Fibroblast of lung (primary cell): ENCODE measurements around the gene NMNAT2. TPM values are rescaled to one million over a fixed set of nuclear protein-coding genes. Genes with fewer than 3 reads are reported as not detected.

Source experiments
- DNase-seq, 2 donors: peaks; one replicate each; pipeline versions ENCODE4 v3.0.0 to v3.0.0-alpha.2; 2010; ENCODE audit warnings: low read depth in 2 of 2
- H2AFZ ChIP-seq: 2 replicates; pipeline ENCODE4 v1.5.1; 2012; ENCODE audit warnings: low read length, control low read depth, inconsistent platforms
- H3K27ac ChIP-seq: 2 replicates; pipeline ENCODE4 v1.5.1; 2011; ENCODE audit warnings: low read length, control low read depth; ENCODE audit not compliant: insufficient read depth
- H3K27me3 ChIP-seq: 2 replicates; pipeline ENCODE4 v1.5.1; 2011; ENCODE audit warnings: mild to moderate bottlenecking, low read length; ENCODE audit not compliant: control insufficient read depth, insufficient read depth
- H3K36me3 ChIP-seq: 2 replicates; pipeline ENCODE4 v1.5.1; 2011; ENCODE audit warnings: low read length; ENCODE audit not compliant: control insufficient read depth, insufficient read depth
- H3K4me1 ChIP-seq: 2 replicates; pipeline ENCODE4 v1.5.1; 2011; ENCODE audit warnings: low read length; ENCODE audit not compliant: control insufficient read depth, insufficient read depth; ENCODE audit errors: extremely low read depth
- H3K4me2 ChIP-seq: 2 replicates; pipeline ENCODE4 v1.5.1; 2011; ENCODE audit warnings: low read length, control low read depth; ENCODE audit not compliant: insufficient read depth; ENCODE audit errors: extremely low read depth
- H3K4me3 ChIP-seq, 4 experiments: fragments of 200-600 bp in 1 of 4; sonication (generic) in 1 of 4; replicated peaks in 1 of 4; 2 replicates each; pipeline ENCODE4 v1.5.1; 2011 to 2016; ENCODE audit warnings: low read length in 4 of 4, low read depth in 3 of 4, mild to moderate bottlenecking in 3 of 4, control low read depth in 2 of 4, inconsistent platforms in 1 of 4, mixed read lengths in 1 of 4; ENCODE audit not compliant: insufficient read depth in 1 of 4; ENCODE audit errors: control extremely low read depth in 1 of 4
- H3K79me2 ChIP-seq: 2 replicates; pipeline ENCODE4 v1.5.1; 2012; ENCODE audit warnings: mild to moderate bottlenecking, low read length, inconsistent platforms; ENCODE audit not compliant: control insufficient read depth, insufficient read depth
- H3K9ac ChIP-seq: 2 replicates; pipeline ENCODE4 v1.5.1; 2011; ENCODE audit warnings: mild to moderate bottlenecking, low read length, control low read depth; ENCODE audit not compliant: insufficient read depth
- H3K9me3 ChIP-seq: 2 replicates; pipeline ENCODE4 v1.5.1; 2012; ENCODE audit warnings: low read depth, low read length; ENCODE audit not compliant: control insufficient read depth, insufficient read depth
- H4K20me1 ChIP-seq: 2 replicates; pipeline ENCODE4 v1.5.1; 2011; ENCODE audit warnings: low read length; ENCODE audit not compliant: control insufficient read depth, insufficient read depth; ENCODE audit errors: extremely low read depth
- EZH2 ChIP-seq: IDR thresholded peaks from 2 replicates; pipeline ENCODE4 v1.5.1; 2012; ENCODE audit warnings: low read length, control low read depth, mild to moderate bottlenecking; ENCODE audit errors: missing control alignments
- polyA plus RNA-seq, 2 donors: library from polyadenylated mRNA; depleted of rRNA in 1 of 2; stranded (reverse) in 1 of 2; unstranded in 1 of 2; fragments of >200 nt; gene quantifications; 2 replicates each; pipeline ENCODE4 v1.2.1, GENCODE V29; 2011 to 2012; ENCODE audit warnings: missing spikeins in 1 of 2
- total RNA-seq: library from RNA; depleted of rRNA; stranded (reverse); fragments of >200 nt; gene quantifications from 2 replicates; pipeline ENCODE4 v1.2.1, GENCODE V29; 2014
- TF ChIP-seq, protein P1 (sequence below), 2 donors: IDR thresholded peaks in 1 of 2; conservative IDR thresholded peaks in 1 of 2; 1 replicate in 1 of 2; 2 replicates in 1 of 2; pipeline ENCODE4 v1.5.1; 2011 to 2012; ENCODE audit warnings: low read length in 2 of 2, control low read depth in 1 of 2, inconsistent platforms in 1 of 2, low read depth in 1 of 2, mild to moderate bottlenecking in 1 of 2

Gene NMNAT2
- total and polyA plus RNA-seq, 2 donors (not counting 1 experiment from before 2014, with no cell fraction given): under 0.01 to 0.61 TPM

DNA sequence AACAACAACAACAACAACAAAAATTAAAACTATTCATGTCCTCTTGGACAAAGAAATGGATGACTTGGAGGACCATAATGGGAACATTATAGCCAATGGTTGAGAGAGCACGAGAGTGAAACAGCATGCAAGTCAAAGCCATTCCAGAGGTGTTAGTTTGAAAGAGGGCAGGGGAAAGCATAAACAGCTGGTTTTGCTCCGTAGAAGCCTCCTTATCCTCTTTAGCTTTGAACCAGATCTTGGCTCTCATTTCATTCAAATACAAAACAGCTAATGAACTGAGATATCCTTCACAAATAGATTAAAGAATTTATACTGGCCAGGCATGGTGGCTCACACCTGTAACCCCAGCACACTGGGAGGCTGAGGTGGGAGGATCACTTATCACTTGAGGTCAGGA lies 45.4 kb upstream of the NMNAT2 start:
- no peak for TF ChIP-seq EZH2
- TF ChIP-seq, protein P1, sequence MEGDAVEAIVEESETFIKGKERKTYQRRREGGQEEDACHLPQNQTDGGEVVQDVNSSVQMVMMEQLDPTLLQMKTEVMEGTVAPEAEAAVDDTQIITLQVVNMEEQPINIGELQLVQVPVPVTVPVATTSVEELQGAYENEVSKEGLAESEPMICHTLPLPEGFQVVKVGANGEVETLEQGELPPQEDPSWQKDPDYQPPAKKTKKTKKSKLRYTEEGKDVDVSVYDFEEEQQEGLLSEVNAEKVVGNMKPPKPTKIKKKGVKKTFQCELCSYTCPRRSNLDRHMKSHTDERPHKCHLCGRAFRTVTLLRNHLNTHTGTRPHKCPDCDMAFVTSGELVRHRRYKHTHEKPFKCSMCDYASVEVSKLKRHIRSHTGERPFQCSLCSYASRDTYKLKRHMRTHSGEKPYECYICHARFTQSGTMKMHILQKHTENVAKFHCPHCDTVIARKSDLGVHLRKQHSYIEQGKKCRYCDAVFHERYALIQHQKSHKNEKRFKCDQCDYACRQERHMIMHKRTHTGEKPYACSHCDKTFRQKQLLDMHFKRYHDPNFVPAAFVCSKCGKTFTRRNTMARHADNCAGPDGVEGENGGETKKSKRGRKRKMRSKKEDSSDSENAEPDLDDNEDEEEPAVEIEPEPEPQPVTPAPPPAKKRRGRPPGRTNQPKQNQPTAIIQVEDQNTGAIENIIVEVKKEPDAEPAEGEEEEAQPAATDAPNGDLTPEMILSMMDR (conservative IDR thresholded peaks at IDR 0.05 in 1 of 2, IDR thresholded peaks at IDR 0.05 in 1 of 2; ENCODE audit: low read depth in 1 of 2, low read length in 2 of 2): no peak

DNA sequence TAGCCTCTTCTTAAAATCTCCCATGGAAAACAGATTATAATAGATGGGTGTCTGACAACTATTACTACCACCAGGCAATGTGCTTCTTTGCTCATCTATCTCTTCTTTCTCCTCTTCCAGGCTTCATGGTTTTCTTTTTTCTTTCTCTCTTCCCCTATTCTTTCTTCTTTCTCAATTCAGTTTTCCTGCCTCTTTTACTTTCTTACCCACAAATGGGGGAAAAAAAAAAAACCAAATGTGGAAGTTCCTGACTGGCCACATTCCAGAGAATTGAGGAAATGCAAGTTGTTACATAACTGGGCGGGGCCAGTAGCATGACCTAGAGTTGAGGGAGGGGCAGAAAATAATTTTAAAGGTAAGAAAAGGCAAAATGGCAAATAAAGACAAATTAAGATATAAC lies 43.2 kb upstream of the NMNAT2 start:
- Histone ChIP-seq H3K9ac (no peak overlapping the region), H3K4me3 (no peak overlapping the region), H3K27ac (no peak overlapping the region), H4K20me1 (no peaks in the 10 kb centered on the region), H3K4me1 (no peaks in the 10 kb centered on the region), H2AFZ (no peak overlapping the region), H3K36me3 (no peaks in the 10 kb centered on the region), H3K4me2 (no peak overlapping the region), H3K79me2 (no peaks in the 10 kb centered on the region), H3K27me3 (peaks cover 5% of the 10 kb centered on the region), H3K9me3 (no peaks in the 10 kb centered on the region)
- TF ChIP-seq EZH2: no peak
- TF ChIP-seq, protein P1 (conservative IDR thresholded peaks at IDR 0.05 in 1 of 2, IDR thresholded peaks at IDR 0.05 in 1 of 2; ENCODE audit: low read depth in 1 of 2, low read length in 2 of 2): no peak
- no peak for DNase-seq

More for the DNA sequence above, 45.4 kb upstream of the NMNAT2 start:
- Histone ChIP-seq H3K36me3 (no peaks in the 10 kb centered on the region), H3K4me2 (no peak overlapping the region), H3K4me3 (no peak overlapping the region), H3K9ac (no peak overlapping the region), H3K27me3 (no peaks in the 10 kb centered on the region), H4K20me1 (no peaks in the 10 kb centered on the region), H3K9me3 (no peaks in the 10 kb centered on the region), H3K4me1 (no peaks in the 10 kb centered on the region), H3K27ac (no peak overlapping the region), H2AFZ (no peak overlapping the region), H3K79me2 (no peaks in the 10 kb centered on the region)
- no peak for DNase-seq

DNA sequence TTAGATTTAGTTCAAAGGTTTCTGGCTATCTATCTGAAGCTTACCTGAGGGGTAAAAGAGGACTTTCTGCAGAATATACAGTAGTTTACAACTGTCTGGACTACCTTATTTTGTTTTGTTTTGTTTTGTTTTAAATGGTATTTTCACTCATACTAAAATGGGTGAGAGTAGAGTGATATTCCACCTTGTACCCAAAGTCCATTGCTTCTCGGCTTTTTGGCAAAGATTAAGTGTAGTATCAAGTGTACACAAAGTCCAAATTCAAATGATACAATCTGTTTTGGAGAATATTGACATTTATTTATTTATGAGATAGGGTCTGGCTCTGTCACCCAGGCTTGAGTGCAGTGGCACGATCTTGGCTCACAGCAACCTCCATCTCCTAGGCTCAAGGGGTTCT lies 42.4 kb upstream of the NMNAT2 start:
- Histone ChIP-seq H3K27ac (no peak overlapping the region), H3K36me3 (no peaks in the 10 kb centered on the region), H2AFZ (no peak overlapping the region), H3K4me1 (no peaks in the 10 kb centered on the region), H3K79me2 (no peaks in the 10 kb centered on the region), H3K9me3 (no peaks in the 10 kb centered on the region), H3K27me3 (peaks cover 5% of the 10 kb centered on the region), H3K4me2 (no peak overlapping the region), H4K20me1 (no peaks in the 10 kb centered on the region), H3K4me3 (no peak overlapping the region), H3K9ac (no peak overlapping the region)
- no peak for TF ChIP-seq EZH2
- TF ChIP-seq, protein P1 (conservative IDR thresholded peaks at IDR 0.05 in 1 of 2, IDR thresholded peaks at IDR 0.05 in 1 of 2; ENCODE audit: low read depth in 1 of 2, low read length in 2 of 2): no peak
- no peak for DNase-seq
